SK-N-SH treated with all-trans-retinoic acid at 6 μM for 48 hours (cell line): Measurements from ENCODE around the gene PANK2.

Experiments
- BACH2 ChIP-seq: fragments of 250-450 bp; sonication (Bioruptor Pico); IDR thresholded peaks from 2 replicates; pipeline ENCODE4 v1.9.0; 2021; ENCODE audit warnings: mild to moderate bottlenecking, borderline replicate concordance
- PATZ1 ChIP-seq: fragments of 250-450 bp; sonication (Bioruptor Pico); IDR thresholded peaks from 2 replicates; pipeline ENCODE4 v1.8.0; 2020; ENCODE audit warnings: mild to moderate bottlenecking, moderate library complexity, borderline replicate concordance

GRCh38 chr20:3842348-3842930 is 46.7 kb upstream of the PANK2 start:
- no peak for TF ChIP-seq PATZ1 (CRISPR knock-in tag)
- no peak for TF ChIP-seq BACH2 (CRISPR knock-in tag)
